Colonic mucosa (tissue), 4 donors: Measurements from ENCODE around the gene RTCB. TPM values are rescaled to one million over a fixed set of nuclear protein-coding genes. Genes with fewer than 3 reads are reported as not detected.
"Not testable (repeated sequence)": the region's sequence is repeated elsewhere in the genome, so short reads cannot be mapped to it uniquely, and the experiment has no call there.

Source experiments
- DNase-seq: peaks from one replicate; pipeline ENCODE4 v3.0.0-alpha.2; 2020
- H3K27ac ChIP-seq: fragments of 200-600 bp; one replicate; pipeline ENCODE4 v1.8.0; 2021
- H3K27me3 ChIP-seq: fragments of 200-600 bp; one replicate; pipeline ENCODE4 v1.8.0; 2021
- H3K36me3 ChIP-seq: fragments of 200-600 bp; one replicate; pipeline ENCODE4 v1.8.0; 2021
- H3K4me1 ChIP-seq: fragments of 200-600 bp; one replicate; pipeline ENCODE4 v1.8.0; 2021; ENCODE audit warnings: mild to moderate bottlenecking
- H3K4me3 ChIP-seq: fragments of 200-600 bp; one replicate; pipeline ENCODE4 v1.8.0; 2021
- H3K9ac ChIP-seq, 2 donors: one replicate each; pipeline ENCODE4 v1.7.0; 2013; ENCODE audit warnings: control low read depth in 2 of 2, low read depth in 2 of 2, low read length in 2 of 2
- H3K9me3 ChIP-seq: fragments of 200-600 bp; one replicate; pipeline ENCODE4 v1.8.0; 2021
- CTCF ChIP-seq: fragments of 200-600 bp; IDR thresholded peaks from one replicate; pipeline ENCODE4 v1.8.0; 2022; ENCODE audit warnings: antibody characterized with exemption, mild to moderate bottlenecking
- intact Hi-C: fragments of 100-400 bp; cut with DNase I; formaldehyde crosslinking; loops from one replicate; pipeline ENCODE4 v1.14.1; 2022
- total RNA-seq, 2 donors: library from RNA; stranded (reverse); fragmentation: NEBNext Ultra II Directional in 1 of 2; extraction: Animal tissue kit (Norgen Biotek cat#: 25700) in 1 of 2; gene quantifications; one replicate each; pipeline ENCODE4 v1.2.1, GENCODE V29; 2021
- donor health status: healthy.
- donor health status: DM: no; HTN: no; CAD: no.
- donor health status: DM: no; HTN: no; CAD: no.

RTCB gene
- total RNA-seq, 2 donors from 2014 or later: 96.6 to 120 TPM

GRCh38 chr22:32364210-32364609 is 47.8 kb downstream of the RTCB start:
- no peak overlapping the region for H3K9ac ChIP-seq
- no peaks in the 10 kb centered on the region for H3K36me3 ChIP-seq
- no peak for DNase-seq
- no peak overlapping the region for H3K27ac ChIP-seq
- no peaks in the 10 kb centered on the region for H3K27me3 ChIP-seq
- no peaks in the 10 kb centered on the region for H3K9me3 ChIP-seq
- H3K4me3 ChIP-seq: no peak overlapping the region
- TF ChIP-seq CTCF: no peak
- H3K4me1 ChIP-seq: no peaks in the 10 kb centered on the region
- intact Hi-C loops: no loop called here

GRCh38 chr22:32361257-32361656 is 50.8 kb downstream of the RTCB start:
- no peak overlapping the region for H3K27ac ChIP-seq
- H3K4me1 ChIP-seq: no peaks in the 10 kb centered on the region
- intact Hi-C loops: no loop called here
- no peak for TF ChIP-seq CTCF
- H3K9ac ChIP-seq: no peak overlapping the region
- no peak for DNase-seq
- H3K36me3 ChIP-seq: no peaks in the 10 kb centered on the region
- H3K4me3 ChIP-seq: no peak overlapping the region
- no peaks in the 10 kb centered on the region for H3K9me3 ChIP-seq
- H3K27me3 ChIP-seq: no peaks in the 10 kb centered on the region

- H3K27ac ChIP-seq, H3K4me3 ChIP-seq, H3K9ac ChIP-seq, H3K4me1 ChIP-seq, H3K9me3 ChIP-seq, intact Hi-C loops, H3K27me3 ChIP-seq, H3K36me3 ChIP-seq, DNase-seq: not testable (repeated sequence)
These were observed 52.0 kb downstream of the RTCB start for GRCh38 chr22:32360096-32360495.

- H3K27ac ChIP-seq, H3K4me1 ChIP-seq, intact Hi-C loops, H3K36me3 ChIP-seq, H3K4me3 ChIP-seq, H3K9me3 ChIP-seq, DNase-seq, H3K27me3 ChIP-seq, H3K9ac ChIP-seq: not testable (repeated sequence)
These were observed 54.5 kb downstream of the RTCB start, which contains the start of gene RFPL3 for GRCh38 chr22:32357567-32357966. Gene RFPL3, plus strand, starts transcription at chr22:32357867. Its CDS starts 205 bp downstream, at chr22:32358072.

- no peak overlapping the region for H3K9ac ChIP-seq
- H3K4me3 ChIP-seq: no peak overlapping the region
- no peaks in the 10 kb centered on the region for H3K27me3 ChIP-seq
- no peaks in the 10 kb centered on the region for H3K9me3 ChIP-seq
- no peaks in the 10 kb centered on the region for H3K36me3 ChIP-seq
- H3K27ac ChIP-seq: no peak overlapping the region
- no peak for TF ChIP-seq CTCF
- intact Hi-C loops: no loop called here
- no peaks in the 10 kb centered on the region for H3K4me1 ChIP-seq
- DNase-seq: no peak
These were observed 56.3 kb downstream of the RTCB start for GRCh38 chr22:32355760-32356159.

GRCh38 chr22:32354360-32355351 is 57.4 kb downstream of the RTCB start:
- H3K27ac ChIP-seq: no peak overlapping the region
- H3K27me3 ChIP-seq: no peaks in the 10 kb centered on the region
- intact Hi-C loops: no loop called here
- no peak overlapping the region for H3K9ac ChIP-seq
- no peaks in the 10 kb centered on the region for H3K9me3 ChIP-seq
- H3K4me1 ChIP-seq: no peaks in the 10 kb centered on the region
- DNase-seq: no peak
- H3K36me3 ChIP-seq: no peaks in the 10 kb centered on the region
- no peak overlapping the region for H3K4me3 ChIP-seq
- TF ChIP-seq CTCF: no peak
